IMR-90 (cell line): ENCODE results near the gene LRP6.

Experiments
- BHLHE40 ChIP-seq: fragments of 150-350 bp; IDR thresholded peaks from 2 replicates; pipeline ENCODE4 v1.6.1; 2016; ENCODE audit warnings: mild to moderate bottlenecking, low read depth, low read length
- CEBPB ChIP-seq: IDR thresholded peaks from 2 replicates; pipeline ENCODE4 v1.6.1; 2012; ENCODE audit warnings: low read depth, low read length, improper control_type of control experiment
- MAFK ChIP-seq: IDR thresholded peaks from 2 replicates; pipeline ENCODE4 v1.6.1; 2012; ENCODE audit warnings: low read depth, low read length, improper control_type of control experiment
- MAZ ChIP-seq: IDR thresholded peaks from 2 replicates; pipeline ENCODE4 v1.6.1; 2012; ENCODE audit warnings: low read depth, mild to moderate bottlenecking, low read length, improper control_type of control experiment, moderate library complexity, borderline replicate concordance
- MXI1 ChIP-seq: IDR thresholded peaks from 2 replicates; pipeline ENCODE4 v1.6.1; 2012; ENCODE audit warnings: low read depth, mild to moderate bottlenecking, low read length, moderate library complexity, borderline replicate concordance
- POLR2A ChIP-seq: IDR thresholded peaks from 2 replicates; pipeline ENCODE4 v1.6.1; 2012; ENCODE audit warnings: mild to moderate bottlenecking, low read depth, low read length
- RAD21 ChIP-seq: IDR thresholded peaks from 2 replicates; pipeline ENCODE4 v1.6.1; 2012; ENCODE audit warnings: low read length, improper control_type of control experiment
- RCOR1 ChIP-seq: IDR thresholded peaks from 2 replicates; pipeline ENCODE4 v1.6.1; 2012; ENCODE audit warnings: mild to moderate bottlenecking, low read length, improper control_type of control experiment; ENCODE audit not compliant: insufficient replicate concordance
- RFX5 ChIP-seq: IDR thresholded peaks from 2 replicates; pipeline ENCODE4 v1.8.0; 2012; ENCODE audit warnings: low read depth, mild to moderate bottlenecking, low read length, moderate library complexity
- USF2 ChIP-seq: fragments of 150-350 bp; IDR thresholded peaks from 2 replicates; pipeline ENCODE4 v1.6.1; 2017; ENCODE audit warnings: mild to moderate bottlenecking, antibody characterized with exemption, low read length, low read depth
- TF ChIP-seq, protein P1 (sequence below): conservative IDR thresholded peaks from 2 replicates; pipeline ENCODE4 v1.5.1; 2012; ENCODE audit warnings: mild to moderate bottlenecking, low read depth, low read length, improper control_type of control experiment

GRCh38 chr12:12247584-12247983, 19.3 kb downstream of the LRP6 start:
- TF ChIP-seq, protein P1, sequence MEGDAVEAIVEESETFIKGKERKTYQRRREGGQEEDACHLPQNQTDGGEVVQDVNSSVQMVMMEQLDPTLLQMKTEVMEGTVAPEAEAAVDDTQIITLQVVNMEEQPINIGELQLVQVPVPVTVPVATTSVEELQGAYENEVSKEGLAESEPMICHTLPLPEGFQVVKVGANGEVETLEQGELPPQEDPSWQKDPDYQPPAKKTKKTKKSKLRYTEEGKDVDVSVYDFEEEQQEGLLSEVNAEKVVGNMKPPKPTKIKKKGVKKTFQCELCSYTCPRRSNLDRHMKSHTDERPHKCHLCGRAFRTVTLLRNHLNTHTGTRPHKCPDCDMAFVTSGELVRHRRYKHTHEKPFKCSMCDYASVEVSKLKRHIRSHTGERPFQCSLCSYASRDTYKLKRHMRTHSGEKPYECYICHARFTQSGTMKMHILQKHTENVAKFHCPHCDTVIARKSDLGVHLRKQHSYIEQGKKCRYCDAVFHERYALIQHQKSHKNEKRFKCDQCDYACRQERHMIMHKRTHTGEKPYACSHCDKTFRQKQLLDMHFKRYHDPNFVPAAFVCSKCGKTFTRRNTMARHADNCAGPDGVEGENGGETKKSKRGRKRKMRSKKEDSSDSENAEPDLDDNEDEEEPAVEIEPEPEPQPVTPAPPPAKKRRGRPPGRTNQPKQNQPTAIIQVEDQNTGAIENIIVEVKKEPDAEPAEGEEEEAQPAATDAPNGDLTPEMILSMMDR = no peak
- TF ChIP-seq BHLHE40 = no peak
- TF ChIP-seq MAZ = no peak
- no peak for TF ChIP-seq USF2
- no peak for TF ChIP-seq CEBPB
- TF ChIP-seq RFX5 = no peak
- no peak for TF ChIP-seq RAD21
- TF ChIP-seq POLR2A = no peak
- no peak for TF ChIP-seq MXI1
- TF ChIP-seq RCOR1 = no peak
- TF ChIP-seq MAFK = no peak
